B cell (primary cell): ENCODE data around the gene AOPEP. TPM values are rescaled to one million over a fixed set of nuclear protein-coding genes. Genes with fewer than 3 reads are reported as not detected.

Source experiments
- ATAC-seq: fragments of 200-7000 bp; cut with Tn5 transposase; one replicate; pipeline ENCODE4 v1.10.0; 2021; ENCODE audit warnings: low read depth, mild to moderate bottlenecking, moderate number of reproducible peaks, moderate library complexity
- CTCF ChIA-PET: fragments of 350-600 bp; sonication (Branson Sonifier 250); formaldehyde crosslinking; loops from one replicate; lab custom pipeline; 2021; ENCODE audit warnings: antibody characterized with exemption, inconsistent platforms; lab: Charles Lee
- POLR2A ChIA-PET: fragments of 350-600 bp; sonication (Branson Sonifier 250); formaldehyde crosslinking; loops from one replicate; lab custom pipeline; 2021; ENCODE audit warnings: antibody characterized with exemption; lab: Charles Lee
- DNase-seq: peaks from one replicate; pipeline ENCODE4 v3.0.0; 2013
- H2AFZ ChIP-seq: 2 replicates; pipeline ENCODE4 v1.6.1; 2012; ENCODE audit warnings: mild to moderate bottlenecking, low read depth, low read length; ENCODE audit not compliant: insufficient read depth, poor library complexity, severe bottlenecking
- H3K27ac ChIP-seq, 2 donors: 1 replicate in 1 of 2; 2 replicates in 1 of 2; pipeline ENCODE4 v1.5.1; 2012 to 2013; ENCODE audit warnings: low read length in 2 of 2, mild to moderate bottlenecking in 2 of 2, moderate library complexity in 1 of 2
- H3K27me3 ChIP-seq, 4 experiments: fragments of 200-600 bp in 1 of 4; sonication (generic) in 1 of 4; replicated peaks in 1 of 4; 1 replicate in 2 of 4; 2 replicates in 2 of 4; pipeline versions ENCODE4 v1.6.1 to v1.7.0; 2013 to 2016; ENCODE audit warnings: low read length in 3 of 4, mild to moderate bottlenecking in 2 of 4, mixed read lengths in 1 of 4, moderate library complexity in 1 of 4; ENCODE audit not compliant: insufficient read depth in 4 of 4, control insufficient read depth in 3 of 4; ENCODE audit errors: control extremely low read depth in 1 of 4
- H3K36me3 ChIP-seq, 2 experiments: replicated peaks in 1 of 2; 1 replicate in 1 of 2; 2 replicates in 1 of 2; pipeline versions ENCODE4 v1.6.1 to v1.7.1; 2013; ENCODE audit warnings: low read length in 1 of 2; ENCODE audit not compliant: insufficient read depth in 2 of 2, control insufficient read depth in 1 of 2; ENCODE audit errors: control extremely low read depth in 1 of 2, extremely low read depth in 1 of 2
- H3K4me1 ChIP-seq, 2 donors: fragments of 200-600 bp in 1 of 2; sonication (generic) in 1 of 2; 1 replicate in 1 of 2; 2 replicates in 1 of 2; pipeline versions ENCODE4 v1.5.1 to v1.6.1; 2013 to 2017; ENCODE audit warnings: low read length in 2 of 2; ENCODE audit not compliant: control insufficient read depth in 2 of 2, insufficient read depth in 2 of 2
- H3K4me2 ChIP-seq: replicated peaks from 2 replicates; pipeline ENCODE3; 2012; ENCODE audit warnings: mild to moderate bottlenecking, low read depth, low read length; ENCODE audit not compliant: poor library complexity, severe bottlenecking
- H3K4me3 ChIP-seq, 5 experiments: fragments of 200-600 bp in 1 of 5; sonication (generic) in 1 of 5; 1 replicate in 3 of 5; 2 replicates in 2 of 5; pipeline versions ENCODE4 v1.5.1 to v1.7.0; 2011 to 2016; ENCODE audit warnings: low read length in 4 of 5, mild to moderate bottlenecking in 4 of 5, low read depth in 2 of 5, control low read depth in 1 of 5, moderate library complexity in 1 of 5; ENCODE audit not compliant: insufficient read depth in 1 of 5; ENCODE audit errors: control extremely low read depth in 1 of 5, extremely low read depth in 1 of 5
- H3K79me2 ChIP-seq: fragments of 200-600 bp; sonication (generic); one replicate; pipeline ENCODE4 v1.6.0; 2016; ENCODE audit warnings: low read length; ENCODE audit not compliant: control insufficient read depth, insufficient read depth
- H3K9ac ChIP-seq: fragments of 200-600 bp; sonication (generic); 2 replicates; pipeline ENCODE4 v1.6.1; 2017; ENCODE audit warnings: mild to moderate bottlenecking, low read length, moderate library complexity
- H3K9me3 ChIP-seq, 3 donors: one replicate each; pipeline versions ENCODE4 v1.6.1 to v1.7.1; 2013; ENCODE audit warnings: low read length in 2 of 3; ENCODE audit not compliant: control insufficient read depth in 2 of 3, insufficient read depth in 1 of 3; ENCODE audit errors: control extremely low read depth in 1 of 3
- H4K20me1 ChIP-seq: 2 replicates; pipeline ENCODE4 v1.6.0; 2012; ENCODE audit warnings: mild to moderate bottlenecking, low read length; ENCODE audit not compliant: insufficient read depth, control insufficient read depth, poor library complexity, severe bottlenecking
- H3K27ac Mint-ChIP-seq: one replicate; pipeline ENCODE4 v1.8.0; 2021; ENCODE audit warnings: mixed read lengths
- H3K27me3 Mint-ChIP-seq: one replicate; pipeline ENCODE4 v1.8.0; 2021; ENCODE audit warnings: mixed read lengths
- H3K4me1 Mint-ChIP-seq: one replicate; pipeline ENCODE4 v1.8.0; 2021; ENCODE audit warnings: mixed read lengths
- H3K4me3 Mint-ChIP-seq: one replicate; pipeline ENCODE4 v1.8.0; 2021; ENCODE audit warnings: mixed read lengths
- H3K9me3 Mint-ChIP-seq: one replicate; pipeline ENCODE4 v1.8.0; 2022; ENCODE audit warnings: mixed read lengths; ENCODE audit not compliant: insufficient read depth
- CTCF ChIP-seq: fragments of 200-600 bp; IDR thresholded peaks from one replicate; pipeline ENCODE4 v1.8.0; 2022; ENCODE audit warnings: antibody characterized with exemption, mild to moderate bottlenecking
- EZH2 ChIP-seq: IDR thresholded peaks from 2 replicates; pipeline ENCODE4 v1.6.1; 2012; ENCODE audit warnings: borderline replicate concordance, low read depth, mild to moderate bottlenecking, moderate library complexity, low read length; ENCODE audit not compliant: insufficient read depth, poor library complexity, severe bottlenecking
- WGBS: methylation state at CpG from one replicate; pipeline ENCODE4 v1.1.5; 2013; ENCODE audit warnings: missing lambda C conversion rate; ENCODE audit not compliant: insufficient coverage; 5-methylcytosine and 5-hydroxymethylcytosine counted together
- intact Hi-C: fragments of 100-400 bp; cut with micrococcal nuclease; formaldehyde crosslinking; loops from one replicate; pipeline ENCODE4 v1.10.0; 2022
- polyA plus RNA-seq: library from polyadenylated mRNA; depleted of rRNA; stranded (reverse); fragments of >200 nt; gene quantifications from 2 replicates; pipeline ENCODE4 v1.2.3, GENCODE V29; 2012
- total RNA-seq, 2 donors: library from RNA; stranded (reverse); fragments of 120-200 nt in 1 of 2; gene quantifications; 1 replicate in 1 of 2; 2 replicates in 1 of 2; pipeline versions ENCODE4 v1.2.3 to v1.2.4, GENCODE V29; 2013 to 2022

Gene AOPEP
- total and polyA plus RNA-seq, 2 donors (not counting 1 experiment from before 2014, with no cell fraction given), result 5.1 to 35.8 TPM

GRCh38 chr9:94772144-94772543 lies 45.6 kb downstream of the AOPEP start:
- Mint-ChIP-seq H3K27ac (no peak overlapping the region), H3K9me3 (no peaks in the 10 kb centered on the region), H3K4me1 (peaks cover 7% of the 10 kb centered on the region), H3K27me3 (no peaks in the 10 kb centered on the region), H3K4me3 (no peak overlapping the region)
- Histone ChIP-seq H3K9ac (no peak overlapping the region), H2AFZ (no peak overlapping the region), H3K9me3 (no peaks in the 10 kb centered on the region), H3K27me3 (no peaks in the 10 kb centered on the region), H4K20me1 (no peaks in the 10 kb centered on the region), H3K79me2 (no peaks in the 10 kb centered on the region), H3K4me3 (no peak overlapping the region), H3K4me2 (no peak overlapping the region), H3K36me3 (no peaks in the 10 kb centered on the region), H3K4me1 (no peaks in the 10 kb centered on the region), H3K27ac (no peak overlapping the region)
- ATAC-seq (no peak), DNase-seq (no peak)
- no peak for TF ChIP-seq CTCF
- TF ChIP-seq EZH2, result no peak
- WGBS, result 92% methylated on average over 3 of the region's 3 CpGs
- CTCF ChIA-PET, result interaction anchor here (1.4 to 1.6 kb wide), 2 partner anchors 90 to 360 kb away, joined by 3 to 6 read pairs; no protein-coding TSS in a partner anchor
- intact Hi-C loops, result no loop called here
- POLR2A ChIA-PET, result no interaction called here

GRCh38 chr9:94772639-94773303 lies 46.3 kb downstream of the AOPEP start:
- Histone ChIP-seq H3K27me3 (no peaks in the 10 kb centered on the region), H3K79me2 (no peaks in the 10 kb centered on the region), H4K20me1 (no peaks in the 10 kb centered on the region), H2AFZ (no peak overlapping the region), H3K4me3 (no peak overlapping the region), H3K9ac (no peak overlapping the region), H3K4me2 (no peak overlapping the region), H3K36me3 (no peaks in the 10 kb centered on the region), H3K9me3 (no peaks in the 10 kb centered on the region), H3K4me1 (no peaks in the 10 kb centered on the region), H3K27ac (no peak overlapping the region)
- Mint-ChIP-seq H3K27me3 (no peaks in the 10 kb centered on the region), H3K27ac (no peak overlapping the region), H3K4me3 (no peak overlapping the region), H3K4me1 (peaks cover 7% of the 10 kb centered on the region), H3K9me3 (no peaks in the 10 kb centered on the region)
- no peak for ATAC-seq
- POLR2A ChIA-PET, result no interaction called here
- TF ChIP-seq EZH2 (no peak), CTCF (no peak)
- WGBS, result 100% methylated on average over 1 of the region's 4 CpGs
- intact Hi-C loops, result no loop called here
- CTCF ChIA-PET, result interaction anchor here (1.4 to 1.6 kb wide), 2 partner anchors 91 to 359 kb away, joined by 3 to 6 read pairs; no protein-coding TSS in a partner anchor
- no peak for DNase-seq
